GM19397 (cell line): Measurements from ENCODE around the gene KCND1.

Experiments used
- ATAC-seq: cut with Tn5 transposase; IDR thresholded peaks from one replicate; pipeline ENCODE4 v1.9.1; 2021; ENCODE audit warnings: mild to moderate bottlenecking, moderate library complexity; ENCODE audit not compliant: unreplicated experiment

KCND1 gene

GRCh38 chrX:48939524-48940228, 32.0 kb downstream of the KCND1 start:
- no peak for ATAC-seq

GRCh38 chrX:48938721-48939425, 32.8 kb downstream of the KCND1 start:
- peak; percentile 41 for ATAC-seq

GRCh38 chrX:48937054-48937907, 34.4 kb downstream of the KCND1 start:
- peak; percentile 59 for ATAC-seq

GRCh38 chrX:48936429-48937053, 35.1 kb downstream of the KCND1 start:
- peak; percentile 6 for ATAC-seq

DNA sequence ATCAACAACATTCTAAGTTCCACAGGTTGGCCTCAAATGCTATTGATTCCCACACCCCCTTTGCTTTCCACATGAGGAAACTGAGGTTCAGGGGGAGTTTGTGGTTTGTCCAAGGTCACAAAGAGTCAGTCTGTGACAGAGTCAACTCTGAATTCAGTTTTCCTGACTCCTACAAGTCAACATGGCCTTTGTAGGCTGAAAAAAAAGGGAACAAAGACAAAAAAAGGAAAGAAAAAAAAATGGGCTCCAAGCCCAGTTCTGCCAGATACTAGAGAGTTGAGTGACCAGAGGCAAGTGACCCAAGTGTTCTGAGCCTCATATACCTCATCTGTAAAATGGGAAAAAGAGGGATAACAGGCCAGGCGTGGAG, 36.4 kb downstream of the KCND1 start:
- no peak for ATAC-seq

- ATAC-seq = no peak
Observed at GRCh38 chrX:48934581-48935300, 36.9 kb downstream of the KCND1 start.

GRCh38 chrX:48933757-48934156, 37.9 kb downstream of the KCND1 start:
- no peak for ATAC-seq

GRCh38 chrX:48927736-48928382, 43.8 kb downstream of the KCND1 start:
- ATAC-seq = no peak

GRCh38 chrX:48927123-48927522, 44.5 kb downstream of the KCND1 start:
- ATAC-seq = no peak

- no peak for ATAC-seq
Observed at GRCh38 chrX:48924270-48924669, 47.4 kb downstream of the KCND1 start.

- ATAC-seq = no peak
Observed at GRCh38 chrX:48923771-48924170, 47.9 kb downstream of the KCND1 start.

DNA sequence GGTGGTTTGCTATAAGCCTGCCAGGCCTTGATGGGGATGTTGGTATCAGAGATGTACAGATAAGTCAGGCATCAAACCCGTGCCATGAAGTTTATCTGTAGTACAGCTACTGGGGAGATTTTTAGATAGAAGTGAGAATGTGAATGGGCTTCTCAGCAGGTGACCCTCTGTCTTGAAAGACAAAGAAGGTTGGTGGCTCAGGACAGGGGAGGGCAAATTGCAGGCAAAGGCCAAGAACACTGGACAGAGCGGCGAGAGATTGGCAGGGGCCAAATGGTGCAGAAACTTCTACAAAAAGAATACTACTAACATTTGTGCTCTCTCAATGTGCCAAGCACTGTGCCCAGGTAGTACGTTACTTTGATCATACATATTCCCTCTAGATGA, 50.9 kb downstream of the KCND1 start:
- no peak for ATAC-seq

DNA sequence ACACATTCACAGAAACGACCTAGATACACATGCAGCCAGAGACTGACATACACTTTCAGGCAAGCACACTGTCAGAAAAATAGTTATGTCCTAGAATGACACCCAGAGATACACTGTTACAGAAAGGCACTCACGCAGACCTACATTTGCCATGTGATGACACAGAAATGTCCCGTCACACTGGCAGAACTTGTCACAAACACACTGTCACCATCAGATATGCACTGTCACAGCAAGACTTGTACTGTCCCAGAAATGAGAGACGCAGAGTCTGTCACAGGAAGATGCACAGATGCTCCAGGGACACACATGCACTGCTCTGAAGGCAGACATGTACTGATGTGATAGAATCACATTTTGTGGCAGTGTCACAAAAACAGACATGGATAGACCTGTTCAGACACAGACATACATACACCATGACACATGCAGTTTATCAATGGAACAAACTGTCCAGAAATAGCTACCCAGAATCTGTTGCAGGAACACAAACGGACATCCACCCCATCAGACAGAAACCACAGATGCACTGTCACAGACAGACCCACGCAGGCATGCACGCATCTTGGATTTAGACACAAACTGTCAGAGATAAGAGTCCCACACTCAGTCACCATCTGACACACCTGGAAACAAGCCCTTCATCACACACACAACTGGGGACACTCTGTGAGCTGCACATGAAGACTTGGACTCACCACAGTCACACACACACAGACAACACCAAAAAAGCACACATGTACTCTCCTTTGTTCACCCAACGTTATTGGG, 51.5 kb downstream of the KCND1 start:
- ATAC-seq = no peak

DNA sequence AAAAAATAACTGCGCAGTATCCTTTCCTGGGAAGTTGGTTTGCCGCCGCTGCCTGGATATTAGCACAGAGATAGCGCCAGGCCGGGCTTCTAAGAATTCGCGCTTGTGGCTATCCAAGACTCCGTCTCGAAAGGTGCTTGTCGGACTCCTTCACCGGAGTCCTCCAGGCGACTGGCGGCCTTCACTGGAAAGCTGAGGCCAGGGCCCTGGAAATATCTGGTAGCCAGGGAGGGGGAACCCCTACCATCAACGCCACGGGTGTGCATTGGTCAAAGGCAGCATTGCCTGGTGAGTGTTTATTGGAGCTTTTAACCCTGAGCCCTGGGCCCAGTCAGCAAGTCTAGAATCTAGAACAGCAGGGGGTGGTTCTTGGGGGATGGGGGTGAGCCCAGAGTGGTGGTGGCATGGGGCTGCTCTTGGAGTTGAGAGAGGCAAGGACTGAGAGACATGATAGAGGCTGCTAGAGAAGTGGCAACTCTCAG, 52.2 kb downstream of the KCND1 start:
- ATAC-seq = peak; percentile 3

- ATAC-seq = peak; percentile 75
Observed at GRCh38 chrX:48918643-48919340, 52.9 kb downstream of the KCND1 start, which contains the start of gene PIM2. Gene PIM2 (minus strand): TSS chrX:48919024. CDS start chrX:48918834, 190 bp downstream.

GRCh38 chrX:48918301-48918642, 53.4 kb downstream of the KCND1 start:
- no peak for ATAC-seq

- peak; percentile 30 for ATAC-seq
Observed at GRCh38 chrX:48917139-48918001, 54.3 kb downstream of the KCND1 start.
